Vagina (tissue), 2 donors: ENCODE measurements around the gene ISG20. TPM values are rescaled to one million over a fixed set of nuclear protein-coding genes. Genes with fewer than 3 reads are reported as not detected.
A peak's percentile ranks its signal among the peaks of the same experiment; 100 is the strongest.

ENCODE experiments used
- DNase-seq, 2 donors: peaks; one replicate each; pipeline ENCODE4 v3.0.0-alpha.2; 2017; ENCODE audit errors: extremely low spot score in 2 of 2
- H3K27ac ChIP-seq: fragments of 200-600 bp; sonication (generic); one replicate; pipeline ENCODE4 v1.5.1; 2019
- H3K27me3 ChIP-seq: fragments of 200-600 bp; sonication (generic); one replicate; pipeline ENCODE4 v1.5.1; 2019
- H3K36me3 ChIP-seq, 2 donors: fragments of 200-600 bp; sonication (generic); one replicate each; pipeline ENCODE4 v1.5.1; 2017 to 2019
- H3K4me1 ChIP-seq: fragments of 200-600 bp; sonication (generic); one replicate; pipeline ENCODE4 v1.5.1; 2019
- H3K4me3 ChIP-seq, 2 donors: fragments of 200-600 bp; sonication (generic); 1 replicate in 1 of 2; 2 replicates in 1 of 2; pipeline ENCODE4 v1.5.1; 2016 to 2019
- H3K9me3 ChIP-seq: fragments of 200-600 bp; sonication (generic); one replicate; pipeline ENCODE4 v1.5.1; 2019
- POLR2A ChIP-seq, 2 donors: fragments of 450-650 bp; IDR thresholded peaks; one replicate each; pipeline ENCODE4 v1.6.1; 2017; ENCODE audit warnings: antibody characterized with exemption in 2 of 2, mild to moderate bottlenecking in 2 of 2, moderate library complexity in 2 of 2
- POLR2AphosphoS5 ChIP-seq, 2 donors: sonication (generic); formaldehyde crosslinking; IDR thresholded peaks; one replicate each; pipeline ENCODE4 v1.9.0; 2017; ENCODE audit warnings: antibody characterized with exemption in 2 of 2, mild to moderate bottlenecking in 2 of 2, low read depth in 1 of 2; ENCODE audit not compliant: insufficient read depth in 1 of 2
- intact Hi-C: fragments of 100-400 bp; cut with DNase I; formaldehyde crosslinking; loops from one replicate; pipeline ENCODE4 v1.15.1; 2023
- total RNA-seq: library from RNA; depleted of rRNA; stranded (reverse); fragments of >200 nt; gene quantifications from one replicate; pipeline ENCODE4 v1.2.3, GENCODE V29; 2016
- TF ChIP-seq, protein P1 (sequence below), 3 experiments: fragments of 450-650 bp in 2 of 3; fragments of 200-600 bp in 1 of 3; sonication (generic) in 1 of 3; IDR thresholded peaks; one replicate each; pipeline ENCODE4 v1.5.1; 2017 to 2019; ENCODE audit warnings: antibody characterized with exemption in 3 of 3, mild to moderate bottlenecking in 2 of 3, moderate library complexity in 2 of 3

ISG20 gene
- total RNA-seq, 1 donor from 2014 or later = 15.7 TPM

DNA sequence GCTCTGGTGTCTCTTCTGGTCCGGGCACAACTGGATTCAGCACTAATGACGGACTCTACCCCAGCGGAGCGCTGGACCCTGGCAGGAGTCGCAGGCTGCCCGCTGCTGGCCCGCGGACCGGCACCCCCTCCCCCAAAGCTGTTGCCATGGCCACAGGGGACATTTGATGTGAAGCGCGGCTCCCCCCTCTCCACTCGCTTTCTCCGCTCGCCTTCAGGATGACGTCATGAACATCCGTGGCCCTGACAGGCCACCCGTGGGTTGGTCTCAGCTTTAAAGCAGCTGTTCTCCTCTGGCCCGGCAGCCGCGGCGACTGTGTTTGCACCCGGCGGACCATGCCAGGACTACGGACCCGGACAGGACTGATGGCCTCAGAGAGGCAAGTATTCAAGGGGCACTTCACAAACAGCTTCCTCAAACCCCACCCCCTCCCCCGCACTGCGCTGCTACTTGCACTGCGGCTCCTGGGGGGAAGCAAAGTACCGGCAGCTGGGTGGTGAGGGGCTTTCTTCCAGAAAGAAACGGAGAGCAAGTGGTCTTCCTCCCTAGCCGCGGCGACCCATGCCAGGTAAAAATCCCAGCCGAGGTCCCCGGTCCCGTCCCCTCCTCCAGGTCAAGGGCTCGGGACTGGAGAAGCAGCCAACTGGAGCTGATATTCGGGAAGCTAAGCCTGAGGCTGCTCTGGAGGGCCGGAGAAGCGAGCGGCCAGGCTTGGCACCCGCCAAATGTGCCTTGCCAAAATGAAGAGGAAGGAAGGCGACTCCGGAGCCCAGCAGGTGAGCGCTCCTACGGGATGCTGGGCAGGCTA, 34.2 kb upstream of the ISG20 start:
- Histone ChIP-seq H3K27me3 (no peaks in the 10 kb centered on the region), H3K36me3 (no peaks in the 10 kb centered on the region), H3K4me3 (no peak overlapping the region), H3K4me1 (peaks cover 5% of the 10 kb centered on the region), H3K27ac (no peak overlapping the region), H3K9me3 (no peaks in the 10 kb centered on the region)
- intact Hi-C loops = loop anchor here (5.0 kb wide), 1 partner anchor 593 kb away; no protein-coding TSS in a partner anchor
- TF ChIP-seq POLR2A (IDR thresholded peaks at IDR 0.05) (no peak), POLR2AphosphoS5 (IDR thresholded peaks at IDR 0.05; ENCODE audit: insufficient read depth in 1 of 2, low read depth in 1 of 2) (no peak)
- TF ChIP-seq, protein P1, sequence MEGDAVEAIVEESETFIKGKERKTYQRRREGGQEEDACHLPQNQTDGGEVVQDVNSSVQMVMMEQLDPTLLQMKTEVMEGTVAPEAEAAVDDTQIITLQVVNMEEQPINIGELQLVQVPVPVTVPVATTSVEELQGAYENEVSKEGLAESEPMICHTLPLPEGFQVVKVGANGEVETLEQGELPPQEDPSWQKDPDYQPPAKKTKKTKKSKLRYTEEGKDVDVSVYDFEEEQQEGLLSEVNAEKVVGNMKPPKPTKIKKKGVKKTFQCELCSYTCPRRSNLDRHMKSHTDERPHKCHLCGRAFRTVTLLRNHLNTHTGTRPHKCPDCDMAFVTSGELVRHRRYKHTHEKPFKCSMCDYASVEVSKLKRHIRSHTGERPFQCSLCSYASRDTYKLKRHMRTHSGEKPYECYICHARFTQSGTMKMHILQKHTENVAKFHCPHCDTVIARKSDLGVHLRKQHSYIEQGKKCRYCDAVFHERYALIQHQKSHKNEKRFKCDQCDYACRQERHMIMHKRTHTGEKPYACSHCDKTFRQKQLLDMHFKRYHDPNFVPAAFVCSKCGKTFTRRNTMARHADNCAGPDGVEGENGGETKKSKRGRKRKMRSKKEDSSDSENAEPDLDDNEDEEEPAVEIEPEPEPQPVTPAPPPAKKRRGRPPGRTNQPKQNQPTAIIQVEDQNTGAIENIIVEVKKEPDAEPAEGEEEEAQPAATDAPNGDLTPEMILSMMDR (IDR thresholded peaks at IDR 0.05) = no peak
- no peak for DNase-seq

DNA sequence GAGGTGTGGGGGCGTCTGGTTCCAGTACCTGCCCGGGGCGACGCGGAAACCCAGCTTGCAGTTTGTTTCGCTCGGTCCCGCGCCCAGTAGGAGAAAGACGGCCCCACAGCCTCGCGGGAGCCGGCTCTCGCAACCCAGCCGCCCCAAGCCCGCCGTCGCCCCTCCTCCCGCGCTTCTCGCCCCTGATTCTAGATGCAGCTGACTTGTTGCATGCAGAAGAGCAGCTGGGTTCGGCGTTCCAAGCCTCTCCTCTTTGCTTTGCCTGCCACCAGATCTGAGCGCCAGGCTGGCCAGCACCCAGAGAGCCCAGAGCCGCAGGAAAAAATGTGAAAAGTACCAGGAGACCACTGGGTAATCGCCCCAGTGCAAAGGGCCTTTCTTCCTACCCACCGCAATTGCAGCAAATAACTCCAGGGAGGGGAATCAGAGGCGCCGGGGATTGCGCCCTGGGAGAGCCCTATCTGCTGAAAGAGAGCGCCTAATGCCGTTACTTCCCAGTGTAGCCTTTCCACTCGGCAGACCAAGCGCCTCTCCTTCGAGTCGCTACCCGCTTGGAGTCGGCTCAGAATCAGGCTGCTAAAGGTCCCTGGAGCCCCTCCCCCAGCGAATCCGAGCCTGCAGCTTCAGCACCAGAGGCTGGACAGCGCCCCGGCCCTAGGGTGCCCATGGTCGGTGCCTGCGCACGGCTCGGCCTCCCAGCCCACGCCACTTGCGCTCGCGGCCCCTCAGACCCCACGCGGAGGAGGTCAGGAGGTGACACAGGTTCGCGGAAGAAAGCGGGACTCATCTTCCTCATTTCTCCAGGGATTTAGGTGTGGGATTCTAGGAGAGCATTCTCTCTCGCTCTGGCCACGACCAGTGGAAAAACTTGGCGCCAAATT, 33.4 kb upstream of the ISG20 start:
- H3K27me3 ChIP-seq = no peaks in the 10 kb centered on the region

DNA sequence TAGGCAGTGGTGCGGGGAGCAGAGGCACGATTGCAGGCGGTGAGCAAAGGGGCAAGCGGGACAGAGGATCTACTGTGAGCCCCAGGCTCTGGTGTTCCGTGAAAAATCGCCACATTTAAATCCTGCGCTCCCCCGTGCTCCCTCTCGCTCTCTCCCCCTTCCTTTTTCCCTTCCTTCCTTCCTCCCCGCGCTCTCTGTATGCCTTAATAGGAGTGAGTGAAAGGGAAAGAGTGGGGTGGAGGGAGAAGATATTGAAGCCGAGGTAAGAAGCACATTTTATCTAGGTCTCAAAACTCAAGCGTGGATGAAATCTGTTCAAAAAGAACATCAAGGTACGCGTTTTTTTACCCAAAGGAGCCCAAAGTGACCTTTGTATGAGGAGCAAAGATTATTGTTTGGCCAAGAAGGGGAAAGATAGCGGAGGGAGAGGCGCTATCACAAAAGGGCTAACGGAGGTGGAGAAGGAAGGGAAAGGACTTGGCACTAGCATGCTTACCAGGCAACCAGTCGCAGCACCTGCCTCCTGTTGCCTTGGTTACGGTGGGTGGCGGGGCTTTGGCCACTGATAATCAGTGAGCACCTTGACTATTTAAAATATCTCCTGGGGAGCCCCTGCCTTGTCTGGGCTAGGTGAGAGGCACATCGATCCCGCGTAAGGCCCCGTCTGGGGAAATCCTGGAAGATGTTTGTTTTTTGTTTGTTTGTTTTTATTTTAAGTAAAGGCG, 32.6 kb upstream of the ISG20 start:
- peak in 1 of 2 donors; percentile 42 for DNase-seq
- H3K27me3 ChIP-seq = no peaks in the 10 kb centered on the region
- no peaks in the 10 kb centered on the region for H3K36me3 ChIP-seq
- no peak for TF ChIP-seq POLR2AphosphoS5 (IDR thresholded peaks at IDR 0.05; ENCODE audit: insufficient read depth in 1 of 2, low read depth in 1 of 2)
- TF ChIP-seq, protein P1 (IDR thresholded peaks at IDR 0.05) = no peak
- TF ChIP-seq POLR2A (IDR thresholded peaks at IDR 0.05) = no peak
- peaks cover 5% of the 10 kb centered on the region for H3K4me1 ChIP-seq
- no peak overlapping the region for H3K27ac ChIP-seq
- H3K4me3 ChIP-seq = no peak overlapping the region
- no peaks in the 10 kb centered on the region for H3K9me3 ChIP-seq
- intact Hi-C loops = no loop called here

More for the DNA sequence above, 33.4 kb upstream of the ISG20 start:
- intact Hi-C loops = no loop called here
- Histone ChIP-seq H3K4me1 (peaks cover 5% of the 10 kb centered on the region), H3K9me3 (no peaks in the 10 kb centered on the region), H3K4me3 (no peak overlapping the region), H3K36me3 (no peaks in the 10 kb centered on the region), H3K27ac (no peak overlapping the region)
- DNase-seq = peak in 1 of 2 donors; percentile 37
- TF ChIP-seq, protein P1 (IDR thresholded peaks at IDR 0.05) = no peak
- no peak for TF ChIP-seq POLR2AphosphoS5 (IDR thresholded peaks at IDR 0.05; ENCODE audit: insufficient read depth in 1 of 2, low read depth in 1 of 2)

DNA sequence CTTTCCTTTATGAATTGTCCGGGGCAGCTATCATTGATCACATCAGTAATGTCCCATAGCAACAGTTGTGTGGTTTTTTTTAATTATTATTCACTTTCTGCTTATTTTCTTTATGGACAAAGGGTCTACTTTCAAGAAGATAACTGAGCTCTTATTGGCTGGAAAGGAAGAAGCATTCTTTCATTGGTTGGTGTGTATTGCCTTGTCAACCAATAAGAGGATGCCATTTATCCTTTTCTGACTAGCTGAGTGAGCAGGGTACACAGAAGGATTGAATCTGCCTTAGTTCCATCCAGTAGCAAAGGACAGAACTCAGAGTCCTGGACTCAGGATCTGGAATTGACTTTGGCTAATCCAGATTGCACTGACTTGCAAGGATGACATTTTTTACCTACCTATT, 30.9 kb upstream of the ISG20 start:
- H3K27ac ChIP-seq = no peak overlapping the region
- intact Hi-C loops = no loop called here
- H3K4me1 ChIP-seq = peaks cover 5% of the 10 kb centered on the region
- no peak for DNase-seq
- H3K4me3 ChIP-seq = no peak overlapping the region
- H3K9me3 ChIP-seq = no peaks in the 10 kb centered on the region
- TF ChIP-seq, protein P1 (IDR thresholded peaks at IDR 0.05) = no peak
- no peak for TF ChIP-seq POLR2A (IDR thresholded peaks at IDR 0.05)
- no peak for TF ChIP-seq POLR2AphosphoS5 (IDR thresholded peaks at IDR 0.05; ENCODE audit: insufficient read depth in 1 of 2, low read depth in 1 of 2)
- H3K36me3 ChIP-seq = no peaks in the 10 kb centered on the region
- H3K27me3 ChIP-seq = no peaks in the 10 kb centered on the region
